NCI-H2196 (cell line): ENCODE measurements around the gene TAB2.

Experiments
- DNase-seq: peaks from one replicate; lab custom pipeline; 2025; ENCODE audit not compliant: unreplicated experiment; lab: John Stamatoyannopoulos, UW

Gene TAB2

GRCh38 chr6:149365197-149365596, 47.7 kb downstream of the TAB2 start:
- no peak for DNase-seq

GRCh38 chr6:149366267-149366921, 48.9 kb downstream of the TAB2 start:
- no peak for DNase-seq

GRCh38 chr6:149368065-149368464, 50.6 kb downstream of the TAB2 start:
- DNase-seq, result no peak

GRCh38 chr6:149371154-149371553, 53.6 kb downstream of the TAB2 start:
- DNase-seq, result no peak

- no peak for DNase-seq
These were observed 54.5 kb downstream of the TAB2 start for GRCh38 chr6:149372062-149372461.

GRCh38 chr6:149373511-149373910, 56.0 kb downstream of the TAB2 start:
- no peak for DNase-seq

- no peak for DNase-seq
These were observed 62.5 kb downstream of the TAB2 start for GRCh38 chr6:149379977-149380376.

- no peak for DNase-seq
These were observed 63.0 kb downstream of the TAB2 start for GRCh38 chr6:149380523-149380922.

- no peak for DNase-seq
These were observed 65.9 kb downstream of the TAB2 start for GRCh38 chr6:149383371-149383770.

GRCh38 chr6:149384464-149384863, 67.0 kb downstream of the TAB2 start:
- DNase-seq, result no peak

GRCh38 chr6:149385998-149386646, 68.6 kb downstream of the TAB2 start:
- no peak for DNase-seq

- no peak for DNase-seq
These were observed 70.4 kb downstream of the TAB2 start for GRCh38 chr6:149387779-149388512.

- DNase-seq, result no peak
These were observed 72.2 kb downstream of the TAB2 start for GRCh38 chr6:149389509-149390297.

- no peak for DNase-seq
These were observed 74.6 kb downstream of the TAB2 start for GRCh38 chr6:149392093-149392492.

- no peak for DNase-seq
These were observed 75.0 kb downstream of the TAB2 start for GRCh38 chr6:149392535-149392934.

GRCh38 chr6:149393002-149393679, 75.6 kb downstream of the TAB2 start:
- no peak for DNase-seq

- no peak for DNase-seq
These were observed 77.7 kb downstream of the TAB2 start for GRCh38 chr6:149395185-149395584.

GRCh38 chr6:149397384-149397783, 79.9 kb downstream of the TAB2 start:
- DNase-seq, result no peak

- no peak for DNase-seq
These were observed 82.5 kb downstream of the TAB2 start, which contains the start of gene SUMO4 for GRCh38 chr6:149400050-149400449. Gene SUMO4 (plus strand): TSS chr6:149400262. CDS start chr6:149400392, 130 bp downstream.

- DNase-seq, result no peak
These were observed 86.0 kb downstream of the TAB2 start for GRCh38 chr6:149403534-149403933.
